HEK293T (cell line): ENCODE data around the gene PAOX.

ENCODE experiments used
- CTCF ChIA-PET: fragments of 350-600 bp; formaldehyde crosslinking; extraction: SDS; loops from one replicate; lab custom pipeline; 2021; ENCODE audit warnings: antibody characterized with exemption, inconsistent platforms; lab: Yijun Ruan, JAX
- POLR2A ChIA-PET: fragments of 350-600 bp; formaldehyde crosslinking; extraction: SDS; loops from one replicate; lab custom pipeline; 2020; ENCODE audit warnings: antibody characterized with exemption, inconsistent platforms; lab: Yijun Ruan, JAX
- DNase-seq: peaks from one replicate; pipeline ENCODE4 v3.0.0; 2012; ENCODE audit warnings: mixed read lengths; ENCODE audit errors: extremely low spot score
- ARNT ChIP-seq: fragments of 450-650 bp; IDR thresholded peaks from 2 replicates; pipeline ENCODE4 v1.6.1; 2017; ENCODE audit warnings: mild to moderate bottlenecking
- BHLHE40 ChIP-seq: fragments of 450-650 bp; IDR thresholded peaks from 2 replicates; pipeline ENCODE4 v1.6.1; 2016; ENCODE audit warnings: mild to moderate bottlenecking, moderate library complexity, borderline replicate concordance
- CTBP1 ChIP-seq: fragments of 450-650 bp; IDR thresholded peaks from 2 replicates; pipeline ENCODE4 v1.6.1; 2016; ENCODE audit warnings: borderline replicate concordance
- ELF4 ChIP-seq: fragments of 450-650 bp; IDR thresholded peaks from 2 replicates; pipeline ENCODE4 v1.6.1; 2017; ENCODE audit warnings: antibody characterized with exemption
- FOXA1 ChIP-seq: fragments of 450-650 bp; IDR thresholded peaks from 2 replicates; pipeline ENCODE4 v1.6.1; 2016; ENCODE audit warnings: mild to moderate bottlenecking
- FOXK2 ChIP-seq: fragments of 450-650 bp; IDR thresholded peaks from 2 replicates; pipeline ENCODE4 v1.6.1; 2016; ENCODE audit warnings: mild to moderate bottlenecking
- FOXM1 ChIP-seq: fragments of 450-650 bp; IDR thresholded peaks from 2 replicates; pipeline ENCODE4 v1.6.1; 2017; ENCODE audit warnings: mild to moderate bottlenecking, borderline replicate concordance
- HDGF ChIP-seq: fragments of 450-650 bp; IDR thresholded peaks from 2 replicates; pipeline ENCODE4 v1.6.1; 2017; ENCODE audit warnings: antibody characterized with exemption, borderline replicate concordance
- L3MBTL2 ChIP-seq: fragments of 450-650 bp; conservative IDR thresholded peaks from 2 replicates; pipeline ENCODE4 v1.6.1; 2016; ENCODE audit warnings: mild to moderate bottlenecking
- LEF1 ChIP-seq: fragments of 450-650 bp; IDR thresholded peaks from 2 replicates; pipeline ENCODE4 v1.6.1; 2017; ENCODE audit warnings: mild to moderate bottlenecking, borderline replicate concordance
- NFRKB ChIP-seq: fragments of 450-650 bp; IDR thresholded peaks from 2 replicates; pipeline ENCODE4 v1.6.1; 2016; ENCODE audit warnings: mild to moderate bottlenecking, moderate library complexity
- PKNOX1 ChIP-seq: fragments of 450-650 bp; IDR thresholded peaks from 2 replicates; pipeline ENCODE4 v1.6.1; 2016
- SP1 ChIP-seq: fragments of 450-650 bp; IDR thresholded peaks from 2 replicates; pipeline ENCODE4 v1.6.1; 2017
- SUZ12 ChIP-seq: fragments of 450-650 bp; IDR thresholded peaks from 2 replicates; pipeline ENCODE4 v1.6.1; 2016; ENCODE audit warnings: mild to moderate bottlenecking
- TARDBP ChIP-seq: fragments of 450-650 bp; IDR thresholded peaks from 2 replicates; pipeline ENCODE4 v1.6.1; 2016
- ZNF384 ChIP-seq: fragments of 450-650 bp; IDR thresholded peaks from 2 replicates; pipeline ENCODE4 v1.6.1; 2016

Gene PAOX

DNA sequence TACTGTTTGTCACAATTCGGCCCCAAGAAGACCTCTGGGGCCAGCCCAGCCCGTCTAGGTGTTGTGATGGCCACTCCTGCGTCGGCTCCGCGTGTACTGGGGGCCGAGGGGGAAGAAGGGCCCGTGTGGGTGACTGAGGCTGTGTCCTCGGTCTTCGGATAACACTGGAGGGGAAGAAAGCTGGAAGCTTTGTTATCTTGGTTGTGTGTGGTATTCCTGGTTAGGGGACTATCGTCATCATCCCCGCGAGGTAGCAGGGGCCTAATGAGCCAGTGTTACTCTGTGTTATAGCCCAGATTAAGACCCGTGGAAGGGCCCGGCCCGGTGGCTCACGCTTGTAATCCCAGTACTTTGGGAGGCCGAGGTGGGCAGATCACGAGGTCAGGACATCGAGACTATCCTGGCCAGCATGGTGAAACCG lies 15.7 kb downstream of the PAOX start:
- ChIA-PET POLR2A (interaction anchor here (0.7 to 1.8 kb wide), 3 partner anchors 15 to 66 kb away, joined by 3 to 8 read pairs (median 3); partner anchors contain the start of gene PAOX), CTCF (no interaction called here)
- TF ChIP-seq TARDBP, result no peak
- TF ChIP-seq ELF4, result no peak
- TF ChIP-seq FOXA1, result no peak
- no peak for TF ChIP-seq ZNF384
- no peak for TF ChIP-seq L3MBTL2
- TF ChIP-seq FOXM1, result no peak
- no peak for TF ChIP-seq CTBP1
- DNase-seq, result peak; percentile 11

DNA sequence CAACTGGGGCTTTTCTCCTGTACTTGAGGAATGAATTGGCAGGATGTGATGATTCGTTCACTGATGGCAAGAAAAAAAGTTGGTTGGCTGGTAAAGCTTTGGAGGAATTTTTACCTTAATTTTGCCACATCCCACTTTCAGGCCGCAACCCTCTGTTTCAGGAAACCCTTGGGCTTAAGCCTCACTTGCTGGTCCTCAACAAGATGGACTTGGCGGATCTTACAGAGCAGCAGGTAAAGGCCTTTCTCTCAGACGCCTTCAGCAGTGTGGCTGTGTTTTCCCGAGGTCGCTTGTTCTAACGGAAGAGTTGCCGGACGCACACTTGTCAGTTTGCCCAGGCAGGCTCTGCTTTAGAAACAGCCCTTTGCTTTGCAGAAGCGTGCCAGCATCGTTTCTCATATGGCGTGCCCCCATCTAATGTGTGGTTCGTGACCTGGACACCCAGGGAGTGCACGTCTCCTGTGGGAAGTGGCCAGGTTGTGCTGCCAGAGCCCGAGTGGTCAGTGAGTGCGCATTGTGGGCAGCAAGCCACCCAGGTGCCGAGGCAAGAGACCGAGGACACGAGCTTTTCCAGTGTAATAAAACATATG lies 17.1 kb downstream of the PAOX start:
- TF ChIP-seq PKNOX1 (no peak), ELF4 (no peak), FOXA1 (no peak), LEF1 (no peak), SUZ12 (no peak), ZNF384 (no peak), ARNT (no peak), SP1 (no peak), FOXK2 (no peak), L3MBTL2 (no peak), TARDBP (no peak), NFRKB (no peak)
- POLR2A ChIA-PET, result no interaction called here
- no peak for DNase-seq
- CTCF ChIA-PET, result no interaction called here

GRCh38 chr10:133397938-133398337 lies 18.9 kb downstream of the PAOX start:
- TF ChIP-seq ZNF384, result no peak
- no peak for TF ChIP-seq FOXM1
- no peak for TF ChIP-seq LEF1
- TF ChIP-seq PKNOX1, result no peak
- TF ChIP-seq FOXK2, result no peak
- TF ChIP-seq FOXA1, result no peak
- TF ChIP-seq SUZ12, result no peak
- TF ChIP-seq TARDBP, result no peak
- TF ChIP-seq ARNT, result no peak
- no peak for TF ChIP-seq HDGF
- no peak for TF ChIP-seq ELF4
- no peak for TF ChIP-seq SP1
- TF ChIP-seq NFRKB, result no peak
- no peak for TF ChIP-seq CTBP1
- TF ChIP-seq L3MBTL2, result no peak
- TF ChIP-seq BHLHE40, result no peak
- POLR2A ChIA-PET, result no interaction called here
- CTCF ChIA-PET, result no interaction called here
- DNase-seq, result no peak

- ChIA-PET CTCF (no interaction called here), POLR2A (no interaction called here)
- TF ChIP-seq NFRKB (no peak), HDGF (no peak), L3MBTL2 (no peak), BHLHE40 (no peak), ZNF384 (no peak), FOXM1 (no peak), TARDBP (no peak), LEF1 (no peak), PKNOX1 (no peak), ARNT (no peak), FOXA1 (no peak), ELF4 (no peak), FOXK2 (no peak), SP1 (no peak), CTBP1 (no peak), SUZ12 (no peak)
- DNase-seq, result no peak
Measured at GRCh38 chr10:133399123-133399601, 20.1 kb downstream of the PAOX start.

GRCh38 chr10:133400624-133401424 lies 21.8 kb downstream of the PAOX start:
- TF ChIP-seq FOXK2 (no peak), ZNF384 (no peak), CTBP1 (no peak), FOXM1 (no peak), ELF4 (no peak), SP1 (no peak), SUZ12 (no peak), TARDBP (no peak), PKNOX1 (no peak), LEF1 (no peak), NFRKB (no peak), BHLHE40 (no peak), ARNT (no peak)
- no peak for DNase-seq
- POLR2A ChIA-PET, result no interaction called here
- CTCF ChIA-PET, result no interaction called here
